H9 (cell line): ENCODE measurements around the gene TMIE. TPM values are rescaled to one million over a fixed set of nuclear protein-coding genes. Genes with fewer than 3 reads are reported as not detected.

Source experiments
- DNase-seq: peaks from one replicate; pipeline ENCODE4 v3.0.0-alpha.2; 2017
- H2AFZ ChIP-seq: one replicate; pipeline ENCODE4 v1.6.1; 2013; ENCODE audit warnings: mild to moderate bottlenecking, low read length, control low read depth, moderate library complexity
- H2AK5ac ChIP-seq: 2 replicates; pipeline ENCODE4 v1.6.1; 2013; ENCODE audit warnings: low read length, control low read depth, mixed read lengths; ENCODE audit not compliant: insufficient read length
- H2BK120ac ChIP-seq: one replicate; pipeline ENCODE4 v1.6.1; 2013; ENCODE audit warnings: low read depth, mild to moderate bottlenecking, low read length, control low read depth, inconsistent platforms; ENCODE audit not compliant: poor library complexity, severe bottlenecking
- H2BK12ac ChIP-seq: 2 replicates; pipeline ENCODE4 v1.6.1; 2013; ENCODE audit warnings: low read length, control low read depth, mixed read lengths, low read depth; ENCODE audit not compliant: insufficient read length
- H2BK15ac ChIP-seq: 2 replicates; pipeline ENCODE4 v1.6.1; 2013; ENCODE audit warnings: low read depth, low read length, control low read depth
- H2BK20ac ChIP-seq: one replicate; pipeline ENCODE4 v1.6.1; 2013; ENCODE audit warnings: low read depth, mild to moderate bottlenecking, low read length, control low read depth, inconsistent platforms; ENCODE audit not compliant: poor library complexity, severe bottlenecking
- H2BK5ac ChIP-seq: 2 replicates; pipeline ENCODE4 v1.6.1; 2013; ENCODE audit warnings: low read length, control low read depth, mixed read lengths; ENCODE audit not compliant: insufficient read length
- H3K14ac ChIP-seq: 2 replicates; pipeline ENCODE4 v1.6.1; 2013; ENCODE audit warnings: low read length, control low read depth; ENCODE audit not compliant: insufficient read depth
- H3K18ac ChIP-seq: 2 replicates; pipeline ENCODE4 v1.6.1; 2013; ENCODE audit warnings: low read depth, mild to moderate bottlenecking, mixed read lengths, low read length, control low read depth; ENCODE audit not compliant: insufficient read length
- H3K23ac ChIP-seq: 2 replicates; pipeline ENCODE4 v1.6.1; 2013; ENCODE audit warnings: low read length, control low read depth, mixed read lengths, low read depth; ENCODE audit not compliant: insufficient read length
- H3K23me2 ChIP-seq: 2 replicates; pipeline ENCODE4 v1.6.1; 2013; ENCODE audit warnings: low read depth, mild to moderate bottlenecking, mixed read lengths, low read length, control low read depth; ENCODE audit not compliant: insufficient read length, poor library complexity, severe bottlenecking
- H3K27ac ChIP-seq: 2 replicates; pipeline ENCODE4 v1.5.1; 2013; ENCODE audit warnings: low read length, control low read depth, mixed read lengths, low read depth; ENCODE audit not compliant: insufficient read length
- H3K27me3 ChIP-seq: 2 replicates; pipeline ENCODE4 v1.6.1; 2013; ENCODE audit warnings: low read length, control low read depth, inconsistent platforms; ENCODE audit not compliant: insufficient read depth
- H3K4ac ChIP-seq: 2 replicates; pipeline ENCODE4 v1.6.1; 2013; ENCODE audit warnings: low read depth, mild to moderate bottlenecking, control low read depth, inconsistent platforms, low read length, moderate library complexity
- H3K4me1 ChIP-seq: 2 replicates; pipeline ENCODE4 v1.6.1; 2013; ENCODE audit warnings: low read length, control low read depth, inconsistent platforms; ENCODE audit not compliant: insufficient read depth
- H3K4me2 ChIP-seq: 2 replicates; pipeline ENCODE4 v1.6.1; 2013; ENCODE audit warnings: low read length, control low read depth, mixed read lengths; ENCODE audit not compliant: insufficient read length, insufficient read depth
- H3K56ac ChIP-seq: 2 replicates; pipeline ENCODE4 v1.6.1; 2013; ENCODE audit warnings: low read depth, mild to moderate bottlenecking, mixed read lengths, low read length, control low read depth; ENCODE audit not compliant: insufficient read length
- H3K79me1 ChIP-seq: 2 replicates; pipeline ENCODE4 v1.6.1; 2013; ENCODE audit warnings: low read depth, mild to moderate bottlenecking, moderate library complexity, low read length, control low read depth, inconsistent platforms; ENCODE audit not compliant: insufficient read depth, poor library complexity, severe bottlenecking
- H3K79me2 ChIP-seq: 2 replicates; pipeline ENCODE4 v1.6.1; 2013; ENCODE audit warnings: low read length, control low read depth, inconsistent platforms; ENCODE audit not compliant: insufficient read depth
- H3K9ac ChIP-seq: 2 replicates; pipeline ENCODE4 v1.6.1; 2013; ENCODE audit warnings: low read length, control low read depth, mixed read lengths; ENCODE audit not compliant: insufficient read length; ENCODE audit errors: extremely low read depth
- H3K9me3 ChIP-seq: one replicate; pipeline ENCODE4 v1.6.1; 2013; ENCODE audit warnings: low read depth, low read length, inconsistent platforms; ENCODE audit not compliant: control insufficient read depth
- H3T11ph ChIP-seq: one replicate; pipeline ENCODE4 v1.6.1; 2013; ENCODE audit warnings: mild to moderate bottlenecking, low read length, control low read depth, inconsistent platforms
- H4K20me1 ChIP-seq: one replicate; pipeline ENCODE4 v1.6.1; 2013; ENCODE audit not compliant: control insufficient read depth, insufficient read length, insufficient read depth
- H4K5ac ChIP-seq: 2 replicates; pipeline ENCODE4 v1.6.1; 2013; ENCODE audit warnings: low read depth, mild to moderate bottlenecking, mixed read lengths, low read length, control low read depth; ENCODE audit not compliant: insufficient read length
- H4K8ac ChIP-seq: replicated peaks from 2 replicates; pipeline ENCODE4 v1.6.1; 2013; ENCODE audit warnings: low read length, control low read depth, mixed read lengths, low read depth; ENCODE audit not compliant: insufficient read length
- H4K91ac ChIP-seq: 2 replicates; pipeline ENCODE4 v1.6.1; 2013; ENCODE audit warnings: low read depth, mild to moderate bottlenecking, moderate library complexity, mixed read lengths, low read length, control low read depth; ENCODE audit not compliant: insufficient read length
- H3K27ac Mint-ChIP-seq, 3 experiments: 2 replicates in 2 of 3; 3 replicates in 1 of 3; pipeline ENCODE4 v1.8.0; 2020 to 2021; ENCODE audit warnings: mixed read lengths in 3 of 3, mild to moderate bottlenecking in 1 of 3, moderate library complexity in 1 of 3
- H3K27me3 Mint-ChIP-seq: 2 replicates; pipeline ENCODE4 v1.8.0; 2021; ENCODE audit warnings: low read depth, mild to moderate bottlenecking, moderate library complexity, mixed read lengths
- H3K36me3 Mint-ChIP-seq, 3 experiments: 2 replicates in 2 of 3; 3 replicates in 1 of 3; pipeline ENCODE4 v1.8.0; 2020 to 2021; ENCODE audit warnings: low read depth in 3 of 3, mixed read lengths in 3 of 3; ENCODE audit not compliant: insufficient read depth in 1 of 3
- H3K4me1 Mint-ChIP-seq, 2 experiments: 2 replicates each; pipeline ENCODE4 v1.8.0; 2020; ENCODE audit warnings: mixed read lengths in 2 of 2
- H3K4me3 Mint-ChIP-seq, 2 experiments: 2 replicates in 1 of 2; 3 replicates in 1 of 2; pipeline ENCODE4 v1.8.0; 2020 to 2021; ENCODE audit warnings: mild to moderate bottlenecking in 2 of 2, mixed read lengths in 2 of 2, moderate library complexity in 1 of 2
- H3K9me3 Mint-ChIP-seq, 2 experiments: 2 replicates in 1 of 2; 3 replicates in 1 of 2; pipeline ENCODE4 v1.8.0; 2020; ENCODE audit warnings: mild to moderate bottlenecking in 2 of 2, mixed read lengths in 2 of 2, moderate library complexity in 1 of 2
- CTCF ChIP-seq: fragments of 200-600 bp; sonication (generic); conservative IDR thresholded peaks from 3 replicates; pipeline ENCODE4 v1.8.0; 2021; ENCODE audit warnings: antibody characterized with exemption, mild to moderate bottlenecking
- WGBS: extraction: QIAGEN DNeasy Blood & Tissue Kit; methylation state at CpG from one replicate; pipeline ENCODE4 v1.1.7; 2013; ENCODE audit warnings: missing lambda C conversion rate, low lambda C conversion rate, mixed read lengths; ENCODE audit not compliant: insufficient read length; ENCODE audit errors: extremely low coverage; 5-methylcytosine and 5-hydroxymethylcytosine counted together
- total RNA-seq: library from RNA; stranded (reverse); gene quantifications from 2 replicates; pipeline ENCODE4 v1.2.1, GENCODE V29; 2021

TMIE gene
- total RNA-seq, 1 experiment from 2014 or later: 0.63 TPM

- no CpG with 5 or more reads among the region's 4 CpGs for WGBS
- no peaks in the 10 kb centered on the region for H3K79me2 ChIP-seq
Measured at GRCh38 chr3:46749129-46749528, 47.9 kb downstream of the TMIE start.

More at GRCh38 chr3:46749129-46749528, 47.9 kb downstream of the TMIE start:
- no peak overlapping the region for H3K18ac ChIP-seq
- H2BK15ac ChIP-seq: no peak overlapping the region
- no peak overlapping the region for H4K5ac ChIP-seq
- peaks cover 4% of the 10 kb centered on the region for H3K4me1 ChIP-seq
- H3K27me3 ChIP-seq: no peaks in the 10 kb centered on the region
- H3T11ph ChIP-seq: no peak overlapping the region
- H3K79me1 ChIP-seq: no peaks in the 10 kb centered on the region
- no peak for TF ChIP-seq CTCF
- no peak for DNase-seq
- H3K36me3 Mint-ChIP-seq: no peaks in the 10 kb centered on the region; a peak in 1 of 7 replicates
- no peak overlapping the region for H3K56ac ChIP-seq
- no peak overlapping the region for H4K91ac ChIP-seq
- H2AK5ac ChIP-seq: no peak overlapping the region
- H3K14ac ChIP-seq: no peak overlapping the region
- no peaks in the 10 kb centered on the region for H4K20me1 ChIP-seq
- no peak overlapping the region for H2BK20ac ChIP-seq
- H2BK5ac ChIP-seq: no peak overlapping the region
- no peak overlapping the region for H2BK12ac ChIP-seq
- H3K4ac ChIP-seq: no peak overlapping the region
- H4K8ac ChIP-seq: no peak overlapping the region
- H3K9me3 ChIP-seq: no peaks in the 10 kb centered on the region
- H3K4me3 Mint-ChIP-seq: no peak overlapping the region
- no peaks in the 10 kb centered on the region for H3K9me3 Mint-ChIP-seq
- H3K4me2 ChIP-seq: no peak overlapping the region
- H3K4me1 Mint-ChIP-seq: peaks cover 5 to 12% of the 10 kb centered on the region in 2 experiments; a peak in 3 of 4 replicates
- no peak overlapping the region for H2AFZ ChIP-seq
- H3K27me3 Mint-ChIP-seq: peaks cover 6% of the 10 kb centered on the region
- no peak overlapping the region for H3K23ac ChIP-seq
- no peak overlapping the region for H3K9ac ChIP-seq
- peak overlapping the region in 1 of 3 experiments; percentile 57; a peak in 1 of 7 replicates for H3K27ac Mint-ChIP-seq
- H2BK120ac ChIP-seq: no peak overlapping the region
- H3K23me2 ChIP-seq: no peaks in the 10 kb centered on the region
- H3K27ac ChIP-seq: no peak overlapping the region
